ENCODE measurements around the gene RBM7.

DNA sequence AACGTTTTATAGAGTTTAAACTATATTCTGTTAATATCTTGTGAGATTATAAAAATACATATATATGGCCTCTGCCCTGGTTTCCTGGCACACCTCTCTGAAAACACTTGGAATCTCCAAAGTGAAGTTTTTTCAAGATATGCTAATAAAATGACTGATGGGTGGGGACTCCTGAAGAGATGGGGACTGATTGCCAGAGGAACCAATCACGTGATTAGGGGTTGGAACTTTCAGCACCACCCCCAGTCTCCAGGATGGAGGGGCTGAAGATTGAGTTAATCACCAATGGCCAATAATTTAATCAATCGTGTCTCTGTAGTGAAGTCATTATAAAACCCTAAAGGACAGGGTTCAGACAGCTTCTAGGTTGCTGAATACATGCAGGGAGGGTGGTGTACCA, 37.5 kb upstream of the RBM7 start:
- TF ChIP-seq CTCF (IDR thresholded peaks at IDR 0.05; ENCODE audit: insufficient read depth, low read depth, low read length) (no peak), EZH2 (IDR thresholded peaks at IDR 0.05; ENCODE audit: insufficient read depth, low read length) (no peak)

Data from astrocyte (in vitro differentiated cells and primary cell).